Tongue (tissue), 3 donors: ENCODE measurements around the gene ATG2A. TPM values are rescaled to one million over a fixed set of nuclear protein-coding genes. Genes with fewer than 3 reads are reported as not detected.
"Not testable (repeated sequence)": the region's sequence is repeated elsewhere in the genome, so short reads cannot be mapped to it uniquely, and the experiment has no call there.

Experiments
- DNase-seq: peaks from one replicate; pipeline ENCODE4 v3.0.0-alpha.2; 2015
- small RNA-seq: library from RNA; depleted of rRNA; stranded (forward); fragments of <200 nt; gene quantifications from one replicate; pipeline ENCODE3, GENCODE V24; 2014; ENCODE audit warnings: low replicate concordance
- total RNA-seq: library from RNA; depleted of rRNA; stranded (reverse); fragments of >200 nt; gene quantifications from one replicate; pipeline ENCODE4 v1.2.3, GENCODE V29; 2014

The ATG2A gene
- total RNA-seq, 1 donor from 2014 or later, result 13.3 TPM

DNA sequence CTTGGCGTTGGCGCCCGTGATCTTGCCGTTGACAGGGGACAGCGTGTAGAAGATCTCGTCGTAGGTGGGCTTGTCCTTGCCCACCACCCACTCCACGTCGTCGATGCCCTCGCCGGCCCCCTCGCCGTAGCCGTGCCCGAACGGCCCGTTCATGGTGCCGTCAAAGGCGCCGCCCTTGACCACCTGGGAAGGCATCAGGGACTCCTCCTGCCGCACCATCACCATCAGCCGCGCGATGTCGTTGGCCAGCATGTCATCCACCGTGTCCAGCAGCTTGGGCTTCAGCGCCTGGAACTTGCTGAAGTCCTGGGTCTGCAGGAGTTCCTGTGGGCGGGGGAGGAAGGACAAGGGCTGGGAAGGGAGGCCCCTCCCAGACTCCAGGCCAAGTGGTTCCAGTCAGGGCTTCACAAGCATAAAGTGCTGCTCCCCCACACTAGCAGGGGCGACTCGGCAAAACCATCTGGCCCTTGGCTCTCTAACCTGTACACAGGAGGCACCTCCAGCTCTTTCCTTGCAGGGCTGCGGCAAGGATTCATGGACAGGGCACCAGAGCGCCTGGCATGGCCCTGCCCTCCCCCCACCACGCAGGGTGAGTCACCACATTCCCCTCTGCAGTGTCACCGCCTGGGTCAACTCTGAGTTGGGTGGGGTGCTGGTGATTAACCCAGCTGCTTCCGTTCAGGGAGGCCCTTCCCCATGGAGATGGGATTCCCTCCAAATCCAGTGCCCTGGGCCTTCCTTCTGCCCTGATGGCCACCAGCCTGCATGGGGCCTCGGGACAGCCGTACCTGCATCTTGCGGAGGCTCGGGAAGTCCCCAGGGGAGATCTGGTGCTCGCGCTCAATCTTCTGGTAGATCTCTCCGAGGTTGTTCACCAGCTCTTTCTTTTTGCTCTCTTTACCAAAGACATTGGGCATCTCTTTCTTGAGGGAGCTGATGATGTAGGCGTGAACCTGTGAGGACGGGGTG lies 62.2 kb downstream of the ATG2A start:
- no peak for DNase-seq

DNA sequence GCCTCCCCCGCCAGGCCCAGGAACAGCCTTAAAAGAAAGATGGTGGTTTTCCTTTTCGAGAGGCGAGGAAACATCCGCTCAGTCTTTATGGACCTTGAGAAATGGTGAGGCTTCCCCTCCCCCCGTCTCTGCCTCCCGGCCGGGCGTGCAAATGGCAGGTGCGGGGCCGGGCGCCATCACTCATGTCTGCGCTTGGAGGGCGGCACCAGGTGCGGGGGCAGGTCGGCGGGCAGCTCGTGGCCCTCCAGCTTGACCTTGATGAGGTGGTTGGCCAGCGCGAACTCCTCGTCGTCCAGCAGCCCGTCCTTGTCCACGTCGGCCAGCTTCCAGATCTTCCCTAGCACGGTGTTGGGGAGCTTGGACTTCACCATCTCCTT lies 62.9 kb downstream of the ATG2A start:
- DNase-seq, result no peak

DNA sequence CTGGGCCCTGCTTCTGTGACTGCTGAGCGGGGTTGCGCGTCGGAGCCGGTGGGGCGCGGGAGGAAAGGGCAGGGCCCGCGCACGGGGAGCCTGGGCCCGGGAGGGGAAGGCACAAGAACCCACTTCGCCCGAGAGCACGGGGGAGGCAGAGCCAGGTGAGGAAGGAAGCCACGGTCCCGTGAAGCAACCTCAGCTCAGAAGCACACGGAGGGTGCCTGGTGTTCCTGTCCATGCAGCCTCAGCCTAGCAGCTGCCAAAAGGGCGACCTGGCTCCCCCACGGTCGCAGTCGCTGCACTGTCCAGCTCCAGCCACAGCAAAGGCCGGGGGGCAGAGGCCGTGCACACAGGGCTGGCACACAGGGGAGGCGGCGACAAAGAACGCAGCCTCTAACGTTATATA lies 63.3 kb downstream of the ATG2A start:
- no peak for DNase-seq

DNA sequence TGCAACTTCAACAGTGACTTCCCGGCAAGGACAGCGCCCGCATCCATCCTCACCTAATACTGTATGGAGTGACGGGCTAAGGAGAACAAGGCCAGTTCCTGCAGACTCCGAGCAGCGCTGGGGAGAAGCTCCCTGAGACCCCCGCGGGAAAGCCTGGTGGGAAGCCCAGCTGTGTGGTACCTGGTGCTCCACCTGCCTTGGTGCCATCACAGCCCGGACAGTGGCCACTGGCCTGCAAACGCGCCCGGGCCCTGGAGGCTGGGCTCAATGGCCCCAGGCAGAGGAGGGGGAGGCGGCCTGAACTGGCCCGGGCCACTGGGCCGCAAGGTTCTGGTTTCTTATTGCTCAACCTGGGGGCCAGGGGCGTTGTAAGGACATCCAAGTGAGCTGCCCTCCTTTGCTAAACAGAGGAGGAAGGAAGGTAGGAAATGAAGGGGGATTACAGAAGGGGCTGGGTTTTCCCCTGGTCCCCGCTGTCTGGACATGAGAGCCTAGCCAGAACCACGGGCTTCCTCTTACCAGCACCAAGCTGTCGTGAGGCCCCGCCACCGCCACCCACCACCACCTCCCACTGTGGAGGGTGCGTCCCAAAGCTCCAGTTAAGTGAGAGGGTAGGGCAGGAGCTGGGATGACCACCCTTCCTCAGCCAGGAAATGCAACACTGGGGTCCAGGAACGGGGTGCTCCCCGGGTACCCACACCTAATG lies 64.1 kb downstream of the ATG2A start:
- DNase-seq, result no peak

DNA sequence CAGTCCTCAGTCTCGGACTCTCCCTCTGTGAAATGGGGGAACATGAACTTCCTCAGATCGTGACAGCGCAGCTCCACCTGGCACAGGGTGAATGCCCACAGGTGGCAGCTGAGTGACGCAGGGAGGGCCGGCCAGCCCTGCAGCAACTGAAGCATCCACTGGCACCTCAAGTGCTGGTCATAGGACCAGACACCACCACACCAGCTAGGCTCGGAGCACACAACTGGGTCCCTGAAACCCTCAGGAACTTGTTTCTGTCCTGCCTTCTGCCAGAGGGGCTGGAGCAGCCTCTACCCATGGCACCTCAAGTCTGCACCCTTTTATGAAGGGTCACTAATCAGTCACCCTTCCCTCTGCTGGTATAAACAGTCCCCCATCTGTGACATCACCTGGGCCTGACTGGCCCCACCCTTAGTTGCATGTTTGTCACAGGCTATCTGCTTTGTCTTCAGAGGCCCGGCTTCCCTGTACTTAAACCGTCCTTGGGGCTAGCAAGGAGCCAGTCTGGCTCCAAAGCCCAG lies 65.1 kb downstream of the ATG2A start:
- DNase-seq, result no peak

DNA sequence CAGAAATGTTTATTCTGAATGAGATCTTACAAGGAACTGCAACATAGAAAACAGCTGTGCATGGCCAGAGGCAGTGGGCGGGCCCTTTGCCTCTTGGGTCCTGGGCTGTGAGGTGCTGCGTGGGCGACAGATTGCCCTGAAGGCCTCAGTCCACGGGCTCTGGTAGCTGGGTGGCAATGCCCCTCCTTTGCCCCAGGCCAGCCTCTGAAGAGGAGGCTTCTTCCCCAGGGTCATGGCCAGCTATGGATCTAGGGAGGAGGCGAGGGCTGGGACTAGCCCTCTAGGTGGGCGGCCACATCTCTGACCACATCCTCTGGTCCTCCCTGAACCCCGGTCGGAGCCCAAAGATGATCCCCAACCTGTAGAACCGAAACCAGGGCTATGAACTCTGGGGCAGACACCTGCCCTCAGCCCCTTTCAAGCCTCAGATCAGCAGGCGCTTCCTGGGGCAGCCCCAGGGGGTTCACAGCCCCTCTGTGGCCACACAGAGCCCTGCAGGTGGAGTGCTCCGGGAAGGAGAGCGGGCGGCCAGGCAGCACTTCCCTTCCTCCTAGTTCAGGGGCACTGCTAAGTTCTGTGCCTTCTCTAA lies 65.9 kb downstream of the ATG2A start:
- no peak for DNase-seq

DNA sequence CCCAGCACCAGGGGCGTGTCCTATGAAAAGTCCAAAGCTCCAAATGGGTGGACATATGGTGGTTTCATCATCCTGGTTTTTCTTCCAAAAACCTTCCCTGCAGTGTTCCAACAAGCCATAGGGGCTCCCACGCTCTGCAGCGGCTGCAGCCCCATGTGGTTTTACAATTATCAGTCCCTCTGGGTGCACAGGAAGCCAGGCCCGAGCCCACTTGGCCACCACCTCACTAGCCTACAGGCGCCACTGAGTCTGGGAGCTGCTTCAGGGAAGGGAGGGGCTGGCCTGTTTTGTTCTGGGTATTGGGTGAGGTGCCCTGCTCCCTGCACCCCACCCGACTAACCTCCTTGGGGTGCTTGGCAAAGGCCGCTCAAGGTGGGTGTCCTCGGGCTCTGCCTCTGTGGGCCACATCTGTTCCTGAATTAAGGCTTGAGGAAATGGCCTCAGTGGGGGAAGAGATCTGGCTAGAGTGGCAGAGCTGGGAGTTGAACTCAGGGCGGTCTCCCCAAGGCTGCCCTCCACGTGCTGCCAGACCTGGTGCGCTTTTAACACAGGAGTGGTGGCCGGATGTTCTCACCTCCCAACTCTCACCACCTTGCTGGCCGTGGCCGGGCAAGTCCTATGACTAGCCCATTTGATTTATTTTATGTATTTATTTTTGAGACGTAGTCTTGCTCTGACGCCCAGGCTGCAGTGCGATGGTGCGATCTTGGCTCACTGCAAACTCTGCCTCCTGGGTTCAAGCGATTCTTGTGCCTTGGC lies 67.2 kb downstream of the ATG2A start:
- no peak for DNase-seq

DNA sequence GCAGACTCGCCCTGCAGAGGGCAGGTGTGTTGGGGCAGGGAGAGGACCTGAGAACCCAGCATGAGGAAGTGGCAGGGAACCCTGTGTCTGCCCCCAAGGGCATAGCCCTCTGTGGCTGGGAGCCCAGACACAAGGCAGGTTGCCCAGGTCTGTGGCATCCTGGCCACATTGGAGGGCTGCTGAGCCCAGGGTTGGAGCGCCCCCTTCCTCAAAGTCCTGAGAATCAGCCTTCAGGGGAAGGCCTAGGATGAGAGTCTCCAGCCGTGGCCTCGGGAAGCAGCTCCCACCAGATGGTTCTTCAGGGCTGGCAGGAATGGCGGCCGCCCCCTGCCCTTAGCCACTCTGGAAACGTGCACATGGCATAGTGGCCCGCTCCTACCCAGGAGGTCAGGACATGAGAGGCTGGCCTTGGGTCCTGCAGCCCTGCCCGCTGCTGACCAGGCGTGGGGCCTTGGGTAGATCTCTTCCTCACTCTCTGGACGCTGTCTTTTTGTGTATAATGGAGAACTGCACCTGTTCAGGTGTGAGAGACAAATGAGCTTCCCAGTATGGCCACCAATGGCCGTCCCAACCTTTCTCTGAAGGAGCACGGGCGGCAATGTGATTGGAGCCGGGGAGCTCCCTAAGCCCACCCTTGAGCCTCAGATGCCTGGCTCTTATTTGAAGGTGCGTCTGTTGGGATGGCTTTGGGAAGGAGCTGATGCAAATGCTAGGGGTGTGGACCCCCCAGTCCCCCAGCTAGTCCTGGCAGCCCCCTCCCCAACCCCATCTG lies 68.0 kb downstream of the ATG2A start:
- no peak for DNase-seq

DNA sequence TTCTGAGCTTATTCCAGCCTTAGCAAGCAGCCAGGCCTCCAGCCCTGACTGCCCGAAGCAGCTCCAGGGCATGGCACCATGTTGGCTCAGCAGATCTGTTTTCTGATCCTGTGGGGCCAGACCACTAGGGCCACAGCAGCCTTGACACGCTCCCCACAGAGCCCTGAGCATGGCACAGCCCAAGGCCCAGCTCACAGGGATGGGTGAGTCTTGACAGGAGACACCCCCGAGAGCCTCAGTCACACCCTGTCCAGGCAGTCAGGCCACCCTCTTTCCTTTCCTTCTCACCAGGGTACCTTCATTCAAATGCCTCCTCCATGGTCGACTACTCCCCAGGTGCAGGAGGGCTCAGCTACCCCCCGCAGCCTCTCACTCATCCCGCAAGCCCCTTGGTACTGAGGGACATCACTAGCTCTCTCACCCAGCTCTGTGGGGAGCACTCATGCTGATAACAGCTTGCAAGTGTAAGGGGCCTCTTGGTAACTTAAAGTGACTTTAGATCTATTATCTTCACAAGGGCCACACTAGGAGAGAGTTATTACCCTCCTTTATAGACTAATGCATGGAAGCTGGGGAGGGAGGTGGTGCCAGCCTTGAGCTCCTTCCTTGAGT lies 68.7 kb downstream of the ATG2A start:
- no peak for DNase-seq

DNA sequence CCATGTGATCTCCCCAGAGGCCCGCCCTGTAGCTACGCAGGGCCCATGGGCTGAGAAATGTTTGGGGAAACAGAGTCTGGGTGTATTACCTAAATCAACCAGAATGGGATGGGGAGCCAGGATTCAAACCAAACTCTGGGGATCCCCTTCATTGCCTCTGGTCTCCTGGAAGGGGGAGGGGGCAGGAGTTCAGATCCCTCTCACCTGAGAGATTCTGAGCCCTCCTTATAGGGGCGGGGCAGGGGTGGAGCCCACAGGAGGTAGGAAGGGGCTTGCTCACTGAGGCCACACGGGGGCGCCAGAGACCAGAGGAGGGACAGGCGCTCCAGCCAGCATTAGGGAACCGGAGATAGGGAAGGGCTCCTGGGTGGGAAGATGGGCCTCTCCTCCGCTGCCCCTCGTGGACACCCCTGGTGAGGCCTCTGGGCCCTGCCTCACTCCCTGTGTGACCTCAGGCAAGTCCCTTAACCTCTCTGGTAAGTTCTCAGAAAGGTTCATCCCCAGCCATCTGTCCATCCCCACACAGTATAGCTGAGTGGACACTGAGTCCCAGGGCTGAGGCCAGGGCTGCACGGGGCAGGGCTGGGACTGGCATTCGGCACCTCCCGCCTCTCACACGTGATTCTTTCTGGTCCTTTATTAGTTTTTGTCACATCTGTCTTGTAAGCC lies 69.9 kb downstream of the ATG2A start:
- DNase-seq, result peak; percentile 98

DNA sequence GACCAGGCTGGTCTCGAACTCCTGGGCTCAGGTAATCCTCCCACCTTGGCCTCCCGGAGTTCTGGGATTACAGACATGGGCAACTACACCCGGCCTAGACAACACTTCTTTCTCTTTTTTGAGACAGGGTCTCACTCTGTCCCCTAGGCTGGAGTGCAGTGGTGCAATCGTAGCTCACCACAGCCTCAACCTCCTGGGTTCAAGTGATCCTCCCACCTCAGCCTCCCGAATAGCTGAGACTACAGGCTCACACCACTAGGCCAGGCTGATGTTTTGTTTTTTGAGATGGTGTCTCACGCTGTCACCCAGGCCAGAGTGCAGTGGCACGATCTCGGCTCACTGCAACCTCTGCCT lies 71.3 kb downstream of the ATG2A start:
- not testable (repeated sequence) for DNase-seq

DNA sequence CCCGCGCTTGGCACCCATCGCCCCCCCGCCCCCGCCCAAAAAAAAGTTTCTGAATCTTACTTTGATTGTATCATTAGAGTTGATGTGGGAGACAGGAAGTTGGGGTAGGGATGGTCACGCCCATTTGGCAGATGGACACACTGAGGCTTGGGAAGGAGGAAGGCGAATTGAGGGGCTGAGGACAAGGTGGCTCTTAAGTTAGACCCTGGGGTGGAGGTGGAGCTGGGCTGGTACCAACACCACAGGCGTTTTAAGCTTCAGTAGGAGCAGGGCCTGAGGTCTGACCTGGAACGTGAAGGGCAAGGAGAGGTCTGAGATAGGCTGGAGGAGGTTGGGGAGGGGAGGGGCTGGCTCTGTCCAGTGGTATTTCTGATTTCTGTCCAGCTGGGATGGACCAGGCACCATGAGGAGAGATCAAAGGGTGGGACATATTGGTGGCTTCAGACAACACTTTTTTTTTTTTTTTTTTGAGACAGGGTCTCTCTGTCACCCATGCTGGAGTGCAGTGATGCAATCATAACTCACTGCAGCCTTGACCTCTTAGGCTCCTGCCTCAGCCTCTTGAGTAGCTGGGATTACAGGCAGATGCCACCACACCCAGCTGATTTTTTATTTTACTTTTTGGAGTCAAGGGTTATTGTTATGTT lies 71.8 kb downstream of the ATG2A start:
- no peak for DNase-seq

Small RNAs within 50 kb of the gene (small RNA-seq; reads per million reads assigned to genes)
- not detected for gene MIR6749
- gene MIR6750, result 0.10 reads per million

Other genes with a start within 250 kb of the ATG2A start
- 13.8 TPM for gene NRXN2, start 194.0 kb downstream of the ATG2A start, total RNA-seq
- 30.8 TPM for gene RASGRP2, start 173.1 kb downstream of the ATG2A start, total RNA-seq
- gene PYGM, start 157.2 kb downstream of the ATG2A start, total RNA-seq, result 584 TPM
- 121 TPM for gene SF1, start 138.7 kb downstream of the ATG2A start, total RNA-seq
- gene MAP4K2, start 114.0 kb downstream of the ATG2A start, total RNA-seq, result 13.1 TPM
- gene MEN1, start 106.7 kb downstream of the ATG2A start, total RNA-seq, result 16.1 TPM
- gene CDC42BPG, start 72.6 kb downstream of the ATG2A start, total RNA-seq, result 5.7 TPM
- 86.0 TPM for gene EHD1, start 38.6 kb downstream of the ATG2A start, total RNA-seq
- gene PPP2R5B, start 7.5 kb upstream of the ATG2A start, total RNA-seq, result 6.1 TPM
- not detected for gene GPHA2, start 18.7 kb upstream of the ATG2A start, total RNA-seq
- gene MAJIN, start 54.9 kb upstream of the ATG2A start, total RNA-seq, result not detected
- gene BATF2, start 79.8 kb upstream of the ATG2A start, total RNA-seq, result 0.21 TPM
- gene ARL2, start 97.0 kb upstream of the ATG2A start, total RNA-seq, result 131 TPM
- gene SNX15, start 110.2 kb upstream of the ATG2A start, total RNA-seq, result 15.7 TPM
- gene SAC3D1, start 124.0 kb upstream of the ATG2A start, total RNA-seq, result 8.5 TPM
- 6.4 TPM for gene NAALADL1, start 141.3 kb upstream of the ATG2A start, total RNA-seq
- 4.9 TPM for gene CDCA5, start 166.8 kb upstream of the ATG2A start, total RNA-seq
- 25.5 TPM for gene ZFPL1, start 167.0 kb upstream of the ATG2A start, total RNA-seq
- gene VPS51, start 179.0 kb upstream of the ATG2A start, total RNA-seq, result 311 TPM
- gene TM7SF2, start 194.7 kb upstream of the ATG2A start, total RNA-seq, result 13.2 TPM
- gene ZNHIT2, start 200.5 kb upstream of the ATG2A start, total RNA-seq, result 3.5 TPM
- gene FAU, start 204.9 kb upstream of the ATG2A start, total RNA-seq, result 265 TPM
- gene MRPL49, start 205.1 kb upstream of the ATG2A start, total RNA-seq, result 38.1 TPM
- 16.4 TPM for gene SYVN1, start 217.3 kb upstream of the ATG2A start, total RNA-seq